ENCODE results near the gene HNRNPA0.
"Not testable (repeated sequence)": the region's sequence is repeated elsewhere in the genome, so short reads cannot be mapped to it uniquely, and the experiment has no call there.

Gene HNRNPA0

GRCh38 chr5:137778772-137779564 lies 24.8 kb upstream of the HNRNPA0 start:
- Histone ChIP-seq H3K27me3 (ENCODE audit: control insufficient read depth, insufficient read depth, low read length) (no peaks in the 10 kb centered on the region), H3K9me3 (ENCODE audit: control insufficient read depth, insufficient read depth, low read length) (no peaks in the 10 kb centered on the region), H3K4me3 (ENCODE audit: low read depth, low read length) (no peak overlapping the region), H3K9ac (ENCODE audit: low read depth, low read length) (no peak overlapping the region), H3K4me1 (ENCODE audit: control insufficient read depth, insufficient read depth, low read length) (no peaks in the 10 kb centered on the region), H3K36me3 (ENCODE audit: control insufficient read depth, insufficient read depth, low read length) (no peaks in the 10 kb centered on the region)

DNA sequence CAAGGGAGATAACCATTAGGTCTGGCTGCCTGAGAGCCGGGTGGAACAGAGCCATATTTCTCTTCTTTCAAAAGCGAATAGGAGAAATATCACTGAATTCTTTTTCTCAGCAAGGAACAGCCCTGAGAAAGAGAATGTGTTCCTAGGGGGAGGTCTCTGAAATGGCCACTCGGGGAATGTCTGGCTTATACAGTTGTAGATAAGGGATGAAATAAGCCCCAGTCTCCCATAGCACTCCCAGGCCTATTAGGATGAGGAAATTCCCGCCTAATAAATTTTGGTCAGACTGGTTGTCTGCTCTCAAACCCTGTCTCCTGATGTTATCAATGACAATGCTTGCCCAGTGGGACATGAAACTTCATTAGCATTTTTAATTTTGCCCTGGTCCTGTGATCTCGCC lies 13.8 kb upstream of the HNRNPA0 start:
- not testable (repeated sequence) for H3K9ac ChIP-seq (ENCODE audit: low read depth, low read length); H3K4me3 ChIP-seq (ENCODE audit: low read depth, low read length); H3K9me3 ChIP-seq (ENCODE audit: control insufficient read depth, insufficient read depth, low read length); H3K4me1 ChIP-seq (ENCODE audit: control insufficient read depth, insufficient read depth, low read length); H3K36me3 ChIP-seq (ENCODE audit: control insufficient read depth, insufficient read depth, low read length); H3K27me3 ChIP-seq (ENCODE audit: control insufficient read depth, insufficient read depth, low read length)

GRCh38 chr5:137761566-137761965 lies 7.4 kb upstream of the HNRNPA0 start:
- H3K27me3 ChIP-seq (ENCODE audit: control insufficient read depth, insufficient read depth, low read length), result no peaks in the 10 kb centered on the region
- no peak overlapping the region for H3K9ac ChIP-seq (ENCODE audit: low read depth, low read length)
- H3K36me3 ChIP-seq (ENCODE audit: control insufficient read depth, insufficient read depth, low read length), result no peaks in the 10 kb centered on the region
- no peak overlapping the region for H3K4me3 ChIP-seq (ENCODE audit: low read depth, low read length)
- H3K9me3 ChIP-seq (ENCODE audit: control insufficient read depth, insufficient read depth, low read length), result no peaks in the 10 kb centered on the region
- H3K4me1 ChIP-seq (ENCODE audit: control insufficient read depth, insufficient read depth, low read length), result no peaks in the 10 kb centered on the region

DNA sequence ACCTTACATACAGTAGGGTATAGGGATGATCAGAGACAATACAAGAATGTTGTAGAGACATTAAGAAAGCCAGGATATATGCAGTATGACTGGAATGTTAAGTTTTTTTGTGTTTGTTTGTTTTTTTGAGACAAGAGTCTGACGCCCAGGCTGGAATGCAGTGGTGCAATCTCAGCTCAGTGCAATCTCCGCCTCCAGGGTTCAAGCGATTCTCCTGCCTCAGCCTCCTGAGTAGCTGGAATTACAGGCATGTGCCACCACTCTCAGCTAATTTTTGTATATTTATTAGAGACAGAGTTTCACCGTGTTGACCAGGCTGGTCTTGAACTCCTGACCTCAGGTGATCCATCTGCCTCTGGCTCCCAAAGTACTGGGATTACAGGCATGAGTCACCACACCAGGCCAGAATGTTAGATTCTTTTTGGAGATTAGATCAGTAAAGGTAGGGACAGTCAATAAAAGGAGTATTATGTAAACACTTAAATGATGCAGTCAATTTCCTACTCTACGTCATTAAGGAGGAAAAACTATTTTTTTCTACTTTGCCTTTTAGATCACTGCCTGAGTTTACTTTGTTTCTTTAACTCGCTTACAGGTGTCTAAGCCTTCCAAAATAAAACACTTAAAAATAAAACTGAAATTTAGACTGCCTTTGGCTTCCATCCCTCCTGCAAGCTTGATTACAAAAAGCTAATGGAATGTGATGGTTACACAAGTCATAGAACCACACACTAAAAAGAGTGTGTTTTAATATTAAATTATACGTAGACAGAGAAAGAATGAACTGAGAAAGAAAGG lies 6.8 kb upstream of the HNRNPA0 start:
- H3K27me3 ChIP-seq (ENCODE audit: control insufficient read depth, insufficient read depth, low read length), result no peaks in the 10 kb centered on the region
- H3K9me3 ChIP-seq (ENCODE audit: control insufficient read depth, insufficient read depth, low read length), result no peaks in the 10 kb centered on the region
- no peak overlapping the region for H3K9ac ChIP-seq (ENCODE audit: low read depth, low read length)
- H3K4me1 ChIP-seq (ENCODE audit: control insufficient read depth, insufficient read depth, low read length), result no peaks in the 10 kb centered on the region
- H3K4me3 ChIP-seq (ENCODE audit: low read depth, low read length), result no peak overlapping the region
- no peaks in the 10 kb centered on the region for H3K36me3 ChIP-seq (ENCODE audit: control insufficient read depth, insufficient read depth, low read length)

DNA sequence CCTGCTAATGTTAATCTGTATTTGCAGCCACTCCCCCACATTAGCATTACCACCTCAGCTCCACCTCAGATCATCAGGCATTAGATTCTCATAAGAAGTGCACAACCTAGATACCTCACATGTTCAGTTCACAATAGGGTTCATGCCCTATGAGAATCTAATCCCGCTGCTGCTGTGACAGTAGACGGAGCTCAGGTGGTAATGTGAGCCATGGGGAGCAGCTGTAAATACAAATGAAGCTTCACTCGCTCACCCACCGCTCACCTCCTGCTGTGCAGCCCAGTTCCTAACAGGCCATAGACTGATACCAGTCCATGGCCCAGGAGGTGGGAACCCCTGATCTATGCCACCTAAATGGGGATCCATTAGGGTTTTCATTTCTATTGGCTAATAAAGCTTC lies 6.1 kb upstream of the HNRNPA0 start:
- Histone ChIP-seq H3K9ac (ENCODE audit: low read depth, low read length) (no peak overlapping the region), H3K4me3 (ENCODE audit: low read depth, low read length) (no peak overlapping the region), H3K9me3 (ENCODE audit: control insufficient read depth, insufficient read depth, low read length) (no peaks in the 10 kb centered on the region), H3K4me1 (ENCODE audit: control insufficient read depth, insufficient read depth, low read length) (no peaks in the 10 kb centered on the region), H3K27me3 (ENCODE audit: control insufficient read depth, insufficient read depth, low read length) (no peaks in the 10 kb centered on the region), H3K36me3 (ENCODE audit: control insufficient read depth, insufficient read depth, low read length) (no peaks in the 10 kb centered on the region)

DNA sequence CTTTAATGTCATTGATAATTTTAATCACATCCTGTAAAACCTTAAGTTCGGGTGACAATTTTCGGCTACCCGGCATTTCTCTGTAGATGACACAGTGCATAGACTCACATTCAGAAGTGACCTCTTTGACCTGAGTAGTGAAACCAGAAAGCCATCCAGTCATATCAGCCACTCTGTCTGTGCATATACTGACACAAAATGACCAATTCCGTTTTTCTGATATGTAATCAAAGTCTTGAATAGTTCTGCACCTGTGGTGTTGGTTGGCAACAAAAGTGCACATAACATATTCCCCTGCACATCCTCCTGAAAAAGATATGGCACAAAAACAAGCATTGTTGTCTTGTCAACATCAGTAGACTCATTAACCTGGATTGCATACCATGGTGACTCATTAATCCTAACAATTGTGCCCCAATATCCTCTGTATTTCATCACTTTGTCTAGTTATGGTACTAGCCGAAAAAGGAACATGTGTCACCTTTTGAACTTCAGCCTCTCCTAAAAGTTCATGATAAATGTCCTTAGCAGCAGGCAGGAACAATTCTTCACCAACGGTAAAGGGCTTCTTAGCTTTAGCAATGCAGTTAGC lies 4.6 kb upstream of the HNRNPA0 start:
- Histone ChIP-seq H3K9me3 (ENCODE audit: control insufficient read depth, insufficient read depth, low read length) (no peaks in the 10 kb centered on the region), H3K36me3 (ENCODE audit: control insufficient read depth, insufficient read depth, low read length) (no peaks in the 10 kb centered on the region), H3K4me1 (ENCODE audit: control insufficient read depth, insufficient read depth, low read length) (no peaks in the 10 kb centered on the region), H3K27me3 (ENCODE audit: control insufficient read depth, insufficient read depth, low read length) (no peaks in the 10 kb centered on the region), H3K4me3 (ENCODE audit: low read depth, low read length) (no peak overlapping the region), H3K9ac (ENCODE audit: low read depth, low read length) (no peak overlapping the region)

GRCh38 chr5:137758121-137758520 lies 4.0 kb upstream of the HNRNPA0 start:
- H3K9ac ChIP-seq (ENCODE audit: low read depth, low read length), result no peak overlapping the region
- no peaks in the 10 kb centered on the region for H3K4me1 ChIP-seq (ENCODE audit: control insufficient read depth, insufficient read depth, low read length)
- H3K36me3 ChIP-seq (ENCODE audit: control insufficient read depth, insufficient read depth, low read length), result no peaks in the 10 kb centered on the region
- no peaks in the 10 kb centered on the region for H3K9me3 ChIP-seq (ENCODE audit: control insufficient read depth, insufficient read depth, low read length)
- H3K4me3 ChIP-seq (ENCODE audit: low read depth, low read length), result no peak overlapping the region
- H3K27me3 ChIP-seq (ENCODE audit: control insufficient read depth, insufficient read depth, low read length), result no peaks in the 10 kb centered on the region

DNA sequence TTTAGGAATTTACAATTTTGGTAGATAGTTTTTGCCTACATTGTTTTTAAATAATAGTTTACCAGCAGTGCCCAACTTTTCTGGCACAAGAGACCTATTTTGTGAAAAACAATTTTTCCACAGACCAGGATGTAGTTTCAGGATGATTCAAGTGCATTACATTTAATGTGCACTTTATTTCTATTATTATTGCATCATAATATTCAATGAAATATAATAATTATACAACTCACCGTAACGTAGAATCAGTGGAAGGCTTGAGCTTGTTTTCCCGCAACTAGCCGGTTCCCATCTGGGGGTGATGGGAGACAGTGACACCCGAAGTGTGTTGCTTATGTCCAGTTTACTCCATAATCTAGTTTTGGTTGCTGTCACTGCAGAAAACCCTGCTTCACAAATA lies 3.5 kb upstream of the HNRNPA0 start:
- Histone ChIP-seq H3K4me1 (ENCODE audit: control insufficient read depth, insufficient read depth, low read length) (no peaks in the 10 kb centered on the region), H3K9ac (ENCODE audit: low read depth, low read length) (no peak overlapping the region)

DNA sequence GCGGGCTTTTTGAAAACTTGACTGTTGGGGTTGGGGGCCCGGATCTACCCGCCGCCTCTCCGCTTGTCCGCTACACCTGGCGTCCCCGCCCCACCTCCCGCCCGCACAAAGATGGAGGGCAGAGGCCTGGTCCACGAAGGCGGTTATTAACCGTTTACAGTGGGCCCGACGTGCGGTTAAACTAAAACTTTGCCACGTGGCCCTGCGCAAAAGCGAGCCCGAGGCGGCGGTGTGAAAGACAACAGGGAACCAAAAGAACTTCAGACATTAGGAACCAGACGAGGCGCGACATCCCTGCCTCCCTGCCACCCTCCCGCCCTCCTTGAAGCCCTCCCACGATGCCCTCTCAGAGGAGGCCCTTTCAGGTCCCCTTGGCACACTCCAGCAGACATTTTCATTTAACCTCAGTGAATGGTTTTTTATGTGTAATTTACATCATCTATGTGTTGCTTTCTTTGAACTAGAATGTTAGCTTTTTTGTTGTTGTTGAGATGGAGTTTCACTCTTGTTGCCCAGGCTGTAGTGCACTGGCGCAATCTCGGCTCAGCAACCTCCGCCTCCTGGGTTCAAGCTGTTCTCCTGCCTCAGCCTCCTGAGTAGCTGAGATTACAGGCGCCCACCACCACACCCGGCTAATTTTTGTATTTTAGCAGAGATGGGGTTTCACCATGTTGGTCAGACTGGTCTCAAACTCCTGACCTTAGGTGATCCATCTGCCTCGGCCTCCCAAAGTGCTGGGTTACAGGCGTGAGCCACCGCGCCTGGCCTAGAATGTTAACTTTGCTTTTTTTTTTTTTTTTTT lies 999 bp upstream of the HNRNPA0 start:
- H3K36me3 ChIP-seq (ENCODE audit: control insufficient read depth, insufficient read depth, low read length), result no peaks in the 10 kb centered on the region
- no peaks in the 10 kb centered on the region for H3K27me3 ChIP-seq (ENCODE audit: control insufficient read depth, insufficient read depth, low read length)
- peak overlapping the region; percentile 99 for H3K9ac ChIP-seq (ENCODE audit: low read depth, low read length)
- no peaks in the 10 kb centered on the region for H3K9me3 ChIP-seq (ENCODE audit: control insufficient read depth, insufficient read depth, low read length)
- H3K4me1 ChIP-seq (ENCODE audit: control insufficient read depth, insufficient read depth, low read length), result peaks cover 8% of the 10 kb centered on the region
- peak overlapping the region; percentile 92 for H3K4me3 ChIP-seq (ENCODE audit: low read depth, low read length)

More for the DNA sequence above, 3.5 kb upstream of the HNRNPA0 start:
- no peaks in the 10 kb centered on the region for H3K27me3 ChIP-seq (ENCODE audit: control insufficient read depth, insufficient read depth, low read length)
- no peaks in the 10 kb centered on the region for H3K9me3 ChIP-seq (ENCODE audit: control insufficient read depth, insufficient read depth, low read length)
- no peak overlapping the region for H3K4me3 ChIP-seq (ENCODE audit: low read depth, low read length)
- no peaks in the 10 kb centered on the region for H3K36me3 ChIP-seq (ENCODE audit: control insufficient read depth, insufficient read depth, low read length)

- no peaks in the 10 kb centered on the region for H3K9me3 ChIP-seq (ENCODE audit: control insufficient read depth, insufficient read depth, low read length)
- peak overlapping the region; percentile 92 for H3K4me3 ChIP-seq (ENCODE audit: low read depth, low read length)
- peak overlapping the region; percentile 99 for H3K9ac ChIP-seq (ENCODE audit: low read depth, low read length)
- H3K27me3 ChIP-seq (ENCODE audit: control insufficient read depth, insufficient read depth, low read length), result no peaks in the 10 kb centered on the region
- H3K4me1 ChIP-seq (ENCODE audit: control insufficient read depth, insufficient read depth, low read length), result peaks cover 9% of the 10 kb centered on the region
- no peaks in the 10 kb centered on the region for H3K36me3 ChIP-seq (ENCODE audit: control insufficient read depth, insufficient read depth, low read length)
These were observed 424 bp downstream of the HNRNPA0 start for GRCh38 chr5:137753691-137754187.

Data from iPS-15b (cell line).